DMS 273 treated with DMSO at 0.1 percent for 48 hours (cell line): Measurements from ENCODE around the gene SYT1.

Experiments
- DNase-seq: peaks from one replicate; lab custom pipeline; 2025; lab: John Stamatoyannopoulos, UW

SYT1 gene

GRCh38 chr12:79295572-79295971 lies 431.0 kb downstream of the SYT1 start:
- no peak for DNase-seq

DNA sequence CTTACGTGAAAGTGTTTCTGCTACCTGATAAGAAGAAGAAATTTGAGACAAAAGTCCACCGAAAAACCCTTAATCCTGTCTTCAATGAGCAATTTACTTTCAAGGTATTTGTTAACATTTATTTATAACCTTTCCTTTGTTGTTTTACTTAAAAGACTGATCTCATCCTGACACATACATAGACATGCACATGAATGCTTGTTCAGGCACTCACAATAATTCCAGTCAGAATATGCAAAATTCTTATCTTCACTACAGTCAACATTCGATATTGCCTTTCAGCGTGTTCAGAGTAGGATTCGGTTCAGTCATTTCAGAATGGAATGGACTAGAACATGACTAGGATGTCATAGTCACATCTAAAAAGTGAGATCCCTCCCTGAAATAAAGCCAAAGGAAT lies 431.6 kb downstream of the SYT1 start:
- DNase-seq = no peak

DNA sequence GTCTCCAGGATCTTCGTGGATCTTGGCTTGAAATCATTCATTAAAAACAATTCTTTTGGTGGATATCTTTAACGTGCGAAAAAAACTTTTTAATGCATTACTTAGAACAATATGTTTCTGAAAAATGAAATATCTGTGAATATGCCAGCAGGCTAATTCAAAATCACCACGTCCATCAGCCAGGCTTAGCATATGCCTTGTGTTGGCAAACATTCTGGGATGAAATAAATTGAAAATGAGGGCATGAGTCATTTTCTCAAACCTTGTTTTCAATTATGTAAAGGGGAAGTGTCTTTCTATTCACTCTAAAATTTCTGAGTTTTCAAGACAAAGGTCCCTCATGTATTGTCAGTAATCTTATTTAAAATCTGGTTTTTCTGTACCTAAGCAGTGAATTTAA lies 432.3 kb downstream of the SYT1 start:
- no peak for DNase-seq

DNA sequence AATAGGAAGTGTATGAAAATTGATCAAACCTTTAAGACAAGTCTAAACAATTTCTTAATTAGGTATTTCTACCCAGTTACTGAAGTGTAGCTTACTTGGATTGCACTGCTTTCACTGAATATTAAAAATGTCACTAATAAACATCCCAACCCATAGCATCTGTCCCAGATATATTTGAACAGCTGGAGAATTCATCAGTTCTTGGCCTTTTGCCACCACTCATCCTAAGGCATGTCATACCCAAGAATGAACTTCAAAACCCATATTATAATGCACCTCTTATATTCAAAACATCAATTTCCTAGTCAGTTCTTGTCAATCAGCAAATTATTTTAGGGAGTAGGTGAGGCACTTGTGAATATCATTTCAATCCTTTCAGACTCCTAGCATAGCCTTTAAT lies 433.9 kb downstream of the SYT1 start:
- DNase-seq = no peak

DNA sequence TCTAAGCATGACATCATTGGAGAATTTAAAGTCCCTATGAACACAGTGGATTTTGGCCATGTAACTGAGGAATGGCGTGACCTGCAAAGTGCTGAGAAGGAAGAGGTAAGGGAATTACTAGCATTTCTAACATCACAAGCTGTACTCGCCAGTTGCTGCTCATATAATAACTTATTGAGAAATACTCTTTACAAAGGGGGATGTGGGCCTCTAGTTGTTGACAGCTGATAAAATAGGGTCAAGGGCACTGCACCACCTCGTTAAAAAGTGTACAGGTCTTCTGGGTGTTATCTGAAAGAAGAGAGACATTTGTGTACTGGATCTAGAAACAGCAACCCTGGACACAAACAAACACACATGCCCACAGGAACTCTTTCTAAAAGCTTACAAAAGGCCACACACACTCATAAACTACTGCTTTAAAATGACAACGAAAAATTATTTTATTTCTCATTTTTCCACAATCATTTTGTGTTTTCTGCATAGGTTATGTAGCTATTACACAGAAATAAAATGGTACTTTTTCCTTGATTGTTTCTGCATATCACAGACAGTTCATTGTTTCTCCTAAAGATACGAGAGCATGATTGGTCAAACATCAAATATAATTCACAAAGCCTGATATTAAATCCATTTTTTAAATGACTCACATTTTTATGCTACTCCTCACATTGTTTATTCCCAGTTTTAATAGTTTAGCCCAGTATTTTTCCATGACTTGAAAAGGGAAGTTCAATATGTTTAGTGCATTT lies 435.0 kb downstream of the SYT1 start:
- DNase-seq = no peak

DNA sequence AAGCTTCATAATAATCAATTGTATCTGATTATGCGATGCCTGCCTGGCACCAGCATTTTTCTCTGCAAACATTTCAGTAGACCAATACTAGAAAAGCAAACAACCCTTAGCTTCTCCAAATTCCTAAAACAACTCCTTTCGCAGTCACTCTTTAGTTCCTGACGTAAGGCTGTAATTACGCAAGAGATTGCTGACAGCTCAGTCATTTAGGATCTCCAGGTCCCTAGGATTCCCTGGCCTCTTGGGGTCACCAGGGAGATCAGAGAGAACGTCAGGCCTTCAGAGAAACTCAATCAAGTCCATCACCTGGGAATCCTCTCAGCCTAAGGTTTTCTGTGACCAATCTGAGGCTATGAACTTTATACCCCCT lies 435.6 kb downstream of the SYT1 start:
- DNase-seq = no peak

DNA sequence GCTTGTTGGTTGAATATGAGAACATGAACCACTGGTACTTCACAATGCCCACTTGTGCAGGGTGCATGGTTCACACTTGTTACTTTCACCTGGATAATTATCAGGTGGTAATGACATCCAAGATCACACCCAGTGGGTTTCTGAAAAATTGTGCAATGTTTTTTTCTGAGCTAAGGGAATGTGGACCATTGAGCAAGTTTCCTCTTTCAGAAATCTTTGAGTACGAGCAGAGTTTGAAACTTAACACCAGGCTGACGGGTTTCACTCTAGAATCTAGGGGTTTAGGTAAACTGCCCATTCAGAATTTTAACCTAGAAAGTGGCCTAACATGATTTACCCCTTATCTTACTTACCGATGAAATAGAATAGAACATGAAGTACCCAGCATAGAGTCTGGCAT lies 436.6 kb downstream of the SYT1 start:
- DNase-seq = no peak

- no peak for DNase-seq
Measured at GRCh38 chr12:79302162-79302814, 437.7 kb downstream of the SYT1 start.

DNA sequence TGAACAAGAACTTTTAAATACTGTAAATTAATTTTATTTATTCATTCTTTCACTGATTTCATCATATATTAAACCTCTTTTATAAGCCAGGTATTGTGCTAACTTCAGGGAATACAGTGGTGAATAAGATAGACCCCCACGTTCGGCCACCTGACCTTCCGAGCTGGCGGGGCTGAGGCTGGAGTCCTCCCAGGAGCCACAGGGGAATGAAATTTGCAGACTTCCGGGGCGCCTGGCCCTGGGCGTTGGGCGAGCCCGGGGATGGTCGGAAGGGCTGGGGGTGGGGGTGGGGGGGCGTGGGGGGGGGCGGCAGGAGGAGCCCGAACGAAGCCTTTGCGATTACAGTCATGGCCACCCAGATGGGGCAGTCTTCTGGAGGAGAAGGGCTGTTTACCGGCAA lies 442.8 kb downstream of the SYT1 start:
- no peak for DNase-seq

GRCh38 chr12:79309039-79309438 lies 444.5 kb downstream of the SYT1 start:
- DNase-seq = no peak

- DNase-seq = no peak
Measured at GRCh38 chr12:79317179-79317847, 452.7 kb downstream of the SYT1 start.

DNA sequence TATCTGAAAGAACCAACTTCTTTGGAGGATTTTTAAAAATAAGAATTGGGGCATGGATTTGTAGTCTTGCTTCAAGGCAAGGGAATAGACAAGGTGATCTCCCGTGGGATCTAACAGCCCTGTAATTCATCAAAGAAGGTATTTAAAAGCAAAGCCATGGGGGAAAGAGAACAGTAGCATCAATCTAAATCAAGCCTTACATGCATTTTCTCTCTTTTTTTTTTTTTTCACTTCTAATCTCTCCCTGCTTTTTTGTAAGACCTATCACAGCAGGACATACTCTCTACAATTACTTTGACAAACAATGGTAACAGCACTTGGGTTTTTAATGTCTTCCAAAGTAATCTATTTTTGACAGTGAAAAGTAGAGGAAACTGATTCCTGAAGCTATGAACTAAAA lies 458.3 kb downstream of the SYT1 start:
- no peak for DNase-seq

DNA sequence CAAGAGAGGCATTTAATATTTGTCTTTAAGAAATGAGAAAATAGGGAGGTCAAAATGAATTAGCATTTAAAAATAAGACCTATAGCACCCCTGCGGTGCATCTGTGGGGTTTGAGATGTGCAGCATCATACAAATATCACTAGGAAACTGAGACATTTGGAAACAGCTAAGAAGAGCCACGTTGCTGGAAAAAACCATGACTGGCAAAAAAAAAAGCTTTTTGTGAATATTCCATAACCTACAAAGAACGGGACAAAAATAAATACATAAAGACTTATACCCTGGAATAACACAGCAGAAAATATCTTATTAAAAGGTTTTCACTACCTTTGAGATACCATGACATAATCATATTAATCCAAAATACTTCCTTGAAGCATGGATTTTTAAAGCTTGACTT lies 460.0 kb downstream of the SYT1 start:
- DNase-seq = no peak

GRCh38 chr12:79326222-79326621 lies 461.6 kb downstream of the SYT1 start:
- no peak for DNase-seq

GRCh38 chr12:79326663-79327062 lies 462.1 kb downstream of the SYT1 start:
- no peak for DNase-seq

- no peak for DNase-seq
Measured at GRCh38 chr12:79327465-79327864, 462.9 kb downstream of the SYT1 start.

DNA sequence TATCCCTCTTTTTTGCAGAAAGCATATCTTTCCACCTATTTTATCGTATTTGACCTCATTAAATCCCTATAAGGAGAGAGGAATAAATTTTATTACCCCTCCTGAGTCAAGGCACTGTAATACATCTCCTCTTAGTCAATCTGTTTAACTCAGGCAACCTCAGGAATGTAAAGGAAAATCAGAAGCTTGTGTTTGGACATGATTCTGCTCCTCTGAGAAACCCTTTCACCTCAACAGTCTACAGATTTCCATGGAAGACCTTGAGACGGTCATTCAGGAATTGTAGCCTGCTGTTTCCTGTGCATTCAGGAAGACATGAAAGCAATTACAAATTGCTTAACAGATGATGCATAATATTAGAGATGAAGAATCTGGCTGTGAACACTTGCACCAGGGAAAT lies 465.4 kb downstream of the SYT1 start:
- DNase-seq = no peak

DNA sequence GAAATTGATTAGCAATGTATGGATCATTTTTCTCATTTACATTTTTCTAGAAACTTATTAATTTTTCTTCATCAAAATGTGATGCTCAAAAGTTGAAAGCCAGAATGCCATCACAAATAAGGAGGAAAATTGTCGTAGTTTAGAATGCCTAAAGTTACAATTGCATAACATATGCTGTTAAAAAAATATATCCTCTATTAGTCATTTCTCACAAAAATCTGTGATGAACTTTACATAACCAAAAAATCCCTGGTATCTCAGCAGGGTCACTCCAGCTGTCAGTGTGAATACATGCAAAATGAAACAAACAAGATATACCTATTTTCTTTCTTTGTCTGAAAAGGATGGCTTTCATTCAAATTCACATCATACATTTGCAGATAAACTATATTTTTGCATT lies 467.3 kb downstream of the SYT1 start:
- DNase-seq = no peak

DNA sequence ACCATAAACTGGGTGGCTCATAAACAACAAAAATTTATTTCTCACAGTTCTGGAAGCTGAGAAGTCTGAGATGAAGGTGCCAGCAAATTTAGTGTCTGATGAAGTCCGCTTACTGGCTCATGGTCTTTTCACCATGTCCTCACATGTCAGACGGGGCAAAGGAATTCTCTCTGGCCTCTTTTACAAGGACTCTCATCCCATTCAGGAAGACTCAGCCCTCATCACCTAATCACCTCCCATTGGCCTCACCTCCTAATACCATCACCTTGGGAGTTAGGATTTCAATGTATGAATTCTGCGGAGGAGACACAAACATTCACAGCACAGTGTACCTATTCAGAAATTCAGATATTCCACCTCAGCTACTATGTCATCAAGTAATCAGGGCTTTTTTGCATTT lies 468.6 kb downstream of the SYT1 start:
- DNase-seq = no peak

DNA sequence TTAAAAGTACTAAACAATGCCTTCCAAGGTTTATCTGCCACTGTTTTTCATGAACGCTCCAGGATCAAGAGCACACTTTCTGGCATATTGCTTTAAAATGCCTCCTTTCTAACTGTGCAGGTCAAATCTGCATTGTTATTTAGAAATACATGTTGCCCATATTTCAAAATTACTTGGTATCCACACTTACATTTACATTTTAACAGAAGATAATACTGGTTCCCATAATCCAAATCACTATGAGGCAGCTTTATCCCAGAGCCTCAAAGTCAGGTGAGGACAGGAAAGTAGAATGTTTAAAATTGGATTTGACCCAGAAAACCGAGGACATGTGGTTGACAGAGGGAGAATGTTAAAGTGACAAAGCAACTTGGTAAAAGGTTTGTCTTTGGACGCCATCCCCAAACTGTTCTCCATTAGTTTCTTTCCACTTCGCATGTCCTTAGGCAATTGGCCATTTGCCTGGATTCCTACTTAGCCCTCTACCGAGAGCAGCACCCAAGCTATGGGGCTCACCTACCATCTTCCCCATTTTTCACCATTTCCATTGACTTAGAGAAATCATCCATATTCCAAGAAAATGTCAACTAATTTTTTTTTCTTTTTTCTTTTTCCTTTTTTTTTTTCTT lies 473.2 kb downstream of the SYT1 start:
- DNase-seq = no peak

DNA sequence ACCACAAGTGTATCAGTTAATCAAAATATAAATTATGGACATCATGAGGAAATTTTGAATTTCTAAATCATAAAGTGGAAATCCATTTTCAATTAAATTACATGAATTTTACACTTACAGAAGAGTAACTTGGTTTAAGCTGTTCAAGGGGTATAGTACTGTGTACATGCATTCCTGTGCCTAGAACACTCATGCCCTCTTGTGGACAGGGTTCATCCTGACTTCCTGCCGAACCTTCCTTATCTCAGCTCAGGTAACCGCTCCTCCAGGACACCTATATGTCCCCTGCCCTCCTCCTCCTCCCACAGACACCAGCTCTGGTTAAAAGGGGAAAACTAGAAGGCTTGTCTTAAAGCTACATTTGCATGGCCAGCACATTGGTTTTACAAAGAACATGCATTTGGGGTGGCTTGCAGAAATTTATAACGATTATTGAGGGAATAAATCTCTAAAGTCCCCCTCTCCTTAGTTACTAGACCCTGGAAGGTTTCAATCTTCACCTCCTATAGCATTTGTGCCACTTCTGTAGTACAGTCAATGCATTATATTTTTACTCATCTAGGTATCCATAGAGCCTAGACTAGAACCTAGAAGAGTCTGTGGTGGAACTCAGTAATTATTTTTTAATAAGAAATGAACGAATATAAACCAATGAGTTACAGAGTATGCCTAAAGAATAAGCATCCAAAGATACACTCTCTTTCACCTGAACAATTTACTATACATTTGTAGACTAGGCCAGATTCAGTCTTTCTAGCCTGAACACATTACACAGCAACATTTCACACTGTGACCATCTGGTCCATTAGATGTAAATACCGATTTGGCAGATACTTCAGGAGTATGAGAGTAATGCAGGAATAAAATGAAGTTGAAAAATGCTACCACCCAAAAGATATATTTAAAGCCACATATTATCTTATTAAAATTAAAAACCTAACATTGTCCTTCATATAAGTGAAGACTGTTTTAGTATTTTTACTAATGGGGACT lies 480.6 kb downstream of the SYT1 start:
- no peak for DNase-seq

GRCh38 chr12:79347866-79348265 lies 483.3 kb downstream of the SYT1 start:
- DNase-seq = no peak
